Endothelial cell (in vitro differentiated cells): ENCODE measurements around the gene PGAM2. TPM values are rescaled to one million over a fixed set of nuclear protein-coding genes. Genes with fewer than 3 reads are reported as not detected.

Source experiments
- DNase-seq: peaks from one replicate; pipeline ENCODE4 v3.0.0; 2021; ENCODE audit warnings: low spot score
- H3K27ac Mint-ChIP-seq: one replicate; pipeline ENCODE4 v1.8.0; 2021; ENCODE audit warnings: mixed read lengths, inconsistent platforms; ENCODE audit not compliant: unreplicated experiment
- H3K27me3 Mint-ChIP-seq: one replicate; pipeline ENCODE4 v1.8.0; 2021; ENCODE audit warnings: mild to moderate bottlenecking, moderate library complexity, mixed read lengths, inconsistent platforms; ENCODE audit not compliant: unreplicated experiment
- H3K36me3 Mint-ChIP-seq: one replicate; pipeline ENCODE4 v1.8.0; 2021; ENCODE audit warnings: mild to moderate bottlenecking, low read depth, mixed read lengths, inconsistent platforms; ENCODE audit not compliant: unreplicated experiment
- H3K4me1 Mint-ChIP-seq: one replicate; pipeline ENCODE4 v1.8.0; 2021; ENCODE audit warnings: mild to moderate bottlenecking, mixed read lengths, inconsistent platforms; ENCODE audit not compliant: unreplicated experiment
- H3K4me3 Mint-ChIP-seq: one replicate; pipeline ENCODE4 v1.8.0; 2021; ENCODE audit warnings: mild to moderate bottlenecking, mixed read lengths, inconsistent platforms; ENCODE audit not compliant: unreplicated experiment
- H3K9me3 Mint-ChIP-seq: one replicate; pipeline ENCODE4 v1.8.0; 2021; ENCODE audit warnings: mixed read lengths, inconsistent platforms; ENCODE audit not compliant: unreplicated experiment
- total RNA-seq: library from RNA; stranded (reverse); fragmentation: NEBNext Ultra II Directional; extraction: Animal tissue kit (Norgen Biotek cat#: 25700); gene quantifications from one replicate; pipeline ENCODE4 v1.2.1, GENCODE V29; 2021; ENCODE audit not compliant: unreplicated experiment
- TF ChIP-seq, protein P1 (sequence below): fragments of 200-600 bp; sonication (generic); IDR thresholded peaks from one replicate; pipeline ENCODE4 v1.5.0; 2021; ENCODE audit warnings: antibody characterized with exemption; ENCODE audit not compliant: unreplicated experiment

The PGAM2 gene
- total RNA-seq, 1 donor from 2014 or later = not detected

DNA sequence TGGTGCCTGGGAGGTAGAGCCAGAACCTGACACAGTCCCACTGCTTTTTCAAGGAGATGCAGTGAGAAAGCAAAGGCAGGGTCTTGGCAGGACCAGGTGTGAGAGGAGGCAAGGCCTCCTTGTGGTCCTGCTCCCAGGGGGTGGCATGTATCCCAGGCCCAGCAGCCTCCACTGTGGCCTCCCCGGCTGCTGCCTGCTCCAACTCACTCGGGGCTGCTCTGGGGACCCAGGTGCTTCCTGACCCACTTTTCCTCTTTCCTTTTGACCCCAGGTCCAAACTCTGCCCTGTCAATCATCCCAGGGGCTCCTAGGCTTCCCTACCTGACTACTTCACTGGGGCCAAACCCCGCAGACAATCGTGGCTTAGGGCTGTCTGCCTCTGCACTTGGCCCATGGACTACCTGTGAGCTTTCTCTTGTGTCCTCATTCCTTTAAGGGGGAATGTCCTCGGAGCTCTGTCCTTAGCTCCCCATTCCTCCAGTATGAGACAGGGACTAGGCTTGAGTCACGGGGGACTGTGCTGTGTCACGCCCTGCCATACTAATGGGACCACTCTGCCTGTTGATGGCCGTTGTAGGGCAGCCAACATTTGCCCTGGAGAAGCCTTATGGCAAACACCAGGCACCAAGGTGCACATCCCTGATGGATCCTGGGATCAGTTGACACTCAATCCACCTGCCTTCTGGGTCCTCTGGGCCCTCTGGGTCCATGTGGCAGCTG, 37.6 kb upstream of the PGAM2 start:
- no peaks in the 10 kb centered on the region for H3K9me3 Mint-ChIP-seq
- peak overlapping the region; percentile 32 for H3K4me3 Mint-ChIP-seq
- peaks cover 4% of the 10 kb centered on the region for H3K36me3 Mint-ChIP-seq
- peaks cover 16% of the 10 kb centered on the region for H3K27me3 Mint-ChIP-seq
- H3K27ac Mint-ChIP-seq = no peak overlapping the region
- peaks cover 13% of the 10 kb centered on the region for H3K4me1 Mint-ChIP-seq
- DNase-seq = no peak
- TF ChIP-seq, protein P1, sequence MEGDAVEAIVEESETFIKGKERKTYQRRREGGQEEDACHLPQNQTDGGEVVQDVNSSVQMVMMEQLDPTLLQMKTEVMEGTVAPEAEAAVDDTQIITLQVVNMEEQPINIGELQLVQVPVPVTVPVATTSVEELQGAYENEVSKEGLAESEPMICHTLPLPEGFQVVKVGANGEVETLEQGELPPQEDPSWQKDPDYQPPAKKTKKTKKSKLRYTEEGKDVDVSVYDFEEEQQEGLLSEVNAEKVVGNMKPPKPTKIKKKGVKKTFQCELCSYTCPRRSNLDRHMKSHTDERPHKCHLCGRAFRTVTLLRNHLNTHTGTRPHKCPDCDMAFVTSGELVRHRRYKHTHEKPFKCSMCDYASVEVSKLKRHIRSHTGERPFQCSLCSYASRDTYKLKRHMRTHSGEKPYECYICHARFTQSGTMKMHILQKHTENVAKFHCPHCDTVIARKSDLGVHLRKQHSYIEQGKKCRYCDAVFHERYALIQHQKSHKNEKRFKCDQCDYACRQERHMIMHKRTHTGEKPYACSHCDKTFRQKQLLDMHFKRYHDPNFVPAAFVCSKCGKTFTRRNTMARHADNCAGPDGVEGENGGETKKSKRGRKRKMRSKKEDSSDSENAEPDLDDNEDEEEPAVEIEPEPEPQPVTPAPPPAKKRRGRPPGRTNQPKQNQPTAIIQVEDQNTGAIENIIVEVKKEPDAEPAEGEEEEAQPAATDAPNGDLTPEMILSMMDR = no peak

DNA sequence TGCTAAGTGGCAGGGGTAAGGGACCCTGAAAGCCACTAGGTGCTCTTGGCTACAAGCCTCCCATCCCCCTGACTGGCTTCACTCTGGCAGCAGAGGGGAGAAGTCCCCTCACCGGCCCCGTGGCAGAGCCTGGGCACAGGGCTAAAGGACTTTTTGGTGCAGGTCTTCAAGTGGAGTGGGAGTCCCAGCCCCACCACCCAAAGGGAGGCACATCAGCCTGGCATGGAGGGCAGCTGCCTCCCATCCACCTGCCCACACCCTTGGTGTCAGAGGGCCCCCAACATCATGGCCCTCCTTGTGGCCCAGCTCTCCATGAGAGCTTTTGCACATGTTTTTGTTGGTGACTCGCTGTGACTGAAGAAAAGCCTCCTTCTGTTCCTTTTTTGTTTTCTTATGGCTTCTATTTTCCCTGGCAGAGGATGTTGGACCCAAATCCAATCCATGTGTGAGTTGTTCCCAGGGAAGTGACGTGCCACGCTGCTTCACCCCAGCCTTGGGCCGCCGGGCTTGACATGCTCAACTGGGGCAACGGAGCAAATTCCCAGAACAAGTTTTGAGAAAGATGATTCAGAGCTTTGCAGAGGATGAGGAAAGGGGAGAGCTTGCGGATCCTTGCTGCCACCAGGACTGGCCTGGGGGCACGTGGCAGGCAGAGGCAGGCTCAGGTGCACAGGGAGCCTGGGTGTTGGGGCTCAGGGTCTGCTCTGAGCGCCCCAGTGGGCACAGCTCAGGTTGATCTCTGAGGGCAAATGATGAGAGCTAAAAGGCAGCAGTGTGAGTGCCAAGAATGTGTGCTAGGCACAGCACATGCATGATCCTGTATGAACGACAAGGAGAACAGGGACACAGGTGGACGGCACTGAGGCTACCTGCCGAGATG, 36.8 kb upstream of the PGAM2 start:
- peaks cover 16% of the 10 kb centered on the region for H3K27me3 Mint-ChIP-seq
- no peak overlapping the region for H3K4me3 Mint-ChIP-seq
- no peak overlapping the region for H3K27ac Mint-ChIP-seq
- TF ChIP-seq, protein P1 = no peak
- no peak for DNase-seq
- peaks cover 4% of the 10 kb centered on the region for H3K36me3 Mint-ChIP-seq
- no peaks in the 10 kb centered on the region for H3K9me3 Mint-ChIP-seq
- H3K4me1 Mint-ChIP-seq = peaks cover 13% of the 10 kb centered on the region

- TF ChIP-seq, protein P1 = no peak
- Mint-ChIP-seq H3K36me3 (peaks cover 4% of the 10 kb centered on the region), H3K27ac (no peak overlapping the region)
These were observed 36.1 kb upstream of the PGAM2 start for GRCh38 chr7:44101303-44101965.

DNA sequence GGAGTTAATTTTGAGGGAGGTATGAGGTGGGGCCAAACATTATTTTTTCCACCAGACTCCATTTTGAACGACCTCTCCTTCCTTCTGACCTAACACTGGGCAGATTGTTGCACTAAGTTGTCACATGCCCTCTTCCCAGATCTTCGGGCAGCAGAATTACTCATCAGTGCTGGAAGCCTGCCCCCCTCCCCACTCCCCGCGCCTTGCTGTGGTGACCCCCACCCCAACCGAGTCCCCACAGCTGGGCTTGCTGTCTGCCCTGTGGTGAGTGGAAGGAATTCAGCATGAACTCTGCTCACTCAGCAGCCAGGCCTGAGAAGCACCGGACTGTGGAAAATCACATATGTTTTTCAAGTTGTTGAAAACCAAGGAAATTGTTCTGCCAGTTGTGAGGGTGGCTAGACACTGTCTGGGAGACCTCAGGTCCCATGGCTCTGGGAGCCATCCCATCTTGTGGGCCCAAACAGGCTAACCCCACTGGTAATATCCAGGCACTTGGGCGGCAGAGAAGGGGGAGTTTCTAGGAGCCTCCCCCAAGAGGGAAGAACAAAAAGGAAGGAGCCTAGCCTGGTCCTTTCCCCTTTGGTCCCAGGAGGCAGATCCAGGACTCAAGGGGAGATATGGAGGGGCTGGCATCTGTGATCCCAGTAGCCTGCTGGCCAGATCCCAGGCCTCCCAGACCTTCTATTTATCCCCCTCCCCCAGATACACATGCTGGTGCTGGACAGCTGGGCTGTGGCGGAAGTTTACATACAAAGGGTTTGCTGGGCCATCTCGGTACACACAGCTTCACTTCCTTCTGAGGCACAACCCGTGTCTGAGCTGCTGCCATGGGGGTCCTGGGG, 35.3 kb upstream of the PGAM2 start:
- TF ChIP-seq, protein P1 = no peak
- H3K4me3 Mint-ChIP-seq = no peak overlapping the region
- no peaks in the 10 kb centered on the region for H3K9me3 Mint-ChIP-seq
- peaks cover 13% of the 10 kb centered on the region for H3K27me3 Mint-ChIP-seq
- H3K27ac Mint-ChIP-seq = no peak overlapping the region
- H3K36me3 Mint-ChIP-seq = peaks cover under 1% of the 10 kb centered on the region
- no peak for DNase-seq
- peaks cover 10% of the 10 kb centered on the region for H3K4me1 Mint-ChIP-seq

More at GRCh38 chr7:44101303-44101965, 36.1 kb upstream of the PGAM2 start:
- Mint-ChIP-seq H3K9me3 (no peaks in the 10 kb centered on the region), H3K27me3 (peaks cover 16% of the 10 kb centered on the region), H3K4me3 (no peak overlapping the region), H3K4me1 (peaks cover 13% of the 10 kb centered on the region)
- DNase-seq = no peak
